Fibroblast of peridontal ligament (primary cell): ENCODE measurements around the gene AHDC1.

ENCODE experiments used
- DNase-seq: peaks from one replicate; pipeline ENCODE4 v3.0.0-alpha.2; 2010; ENCODE audit errors: extremely low read depth

AHDC1 gene

GRCh38 chr1:27576806-27577227, 27.1 kb downstream of the AHDC1 start:
- no peak for DNase-seq

DNA sequence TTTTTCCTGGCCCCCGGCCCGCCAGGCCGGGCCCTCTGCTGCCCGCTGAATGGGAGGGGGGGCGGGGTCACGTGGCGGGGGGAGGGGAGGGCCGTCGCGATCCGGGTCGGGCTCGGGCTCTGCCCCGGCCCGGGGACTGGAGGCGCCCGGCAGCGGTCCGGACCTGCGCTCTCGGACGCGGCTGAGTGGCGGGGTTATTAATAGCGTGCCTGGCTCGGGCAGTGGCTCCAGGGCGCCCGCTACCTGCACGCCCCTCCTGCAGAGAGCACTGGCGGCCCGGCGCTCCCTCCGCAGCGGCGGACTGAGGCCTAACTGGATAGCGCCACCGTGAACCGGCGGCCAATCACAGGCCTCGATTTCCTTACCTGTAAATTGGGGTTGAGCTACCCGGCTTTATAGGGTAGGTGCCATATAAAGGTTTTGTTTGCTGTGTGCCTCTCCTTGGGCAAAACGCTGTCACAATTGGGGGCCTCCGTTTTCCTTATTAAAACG, 28.1 kb downstream of the AHDC1 start:
- no peak for DNase-seq

GRCh38 chr1:27574871-27575831, 28.8 kb downstream of the AHDC1 start:
- peak; percentile 75 for DNase-seq

DNA sequence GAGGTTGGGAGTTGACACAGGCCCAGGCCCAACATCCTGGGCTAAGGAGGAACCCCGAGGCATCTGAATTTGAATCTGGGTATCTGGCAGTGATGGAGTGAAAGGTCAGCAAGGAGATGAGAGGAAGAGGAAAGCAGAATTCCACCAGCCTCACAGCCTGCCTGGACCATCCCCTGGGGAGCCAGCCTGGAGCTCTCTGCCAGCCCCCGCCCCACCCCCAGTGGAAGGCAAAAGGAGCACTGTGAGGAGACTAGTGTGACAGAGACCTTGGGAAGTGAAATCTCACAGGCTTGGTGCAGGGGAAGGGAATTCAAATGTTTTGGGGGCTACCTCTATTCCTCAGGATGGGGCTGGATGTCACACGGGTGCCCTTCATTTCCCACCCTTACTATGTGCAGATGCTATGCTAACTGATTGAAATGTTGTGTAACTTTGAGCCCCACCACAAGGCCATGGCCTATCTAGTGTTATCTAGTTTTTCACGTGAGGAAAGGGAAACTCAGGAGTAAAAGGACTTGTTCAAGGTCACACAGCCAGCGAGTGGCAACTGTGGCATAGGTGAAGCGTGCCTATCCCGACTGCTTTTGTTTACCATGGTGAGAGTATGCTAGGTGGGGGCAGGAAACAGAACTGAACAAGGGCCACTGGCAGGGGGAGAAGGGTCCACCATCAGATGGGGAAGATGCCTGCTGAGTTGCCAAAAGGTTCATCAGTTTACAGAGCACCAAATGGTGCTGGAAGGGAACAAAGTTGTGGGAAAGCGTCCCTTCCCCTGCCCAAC, 29.8 kb downstream of the AHDC1 start:
- no peak for DNase-seq

DNA sequence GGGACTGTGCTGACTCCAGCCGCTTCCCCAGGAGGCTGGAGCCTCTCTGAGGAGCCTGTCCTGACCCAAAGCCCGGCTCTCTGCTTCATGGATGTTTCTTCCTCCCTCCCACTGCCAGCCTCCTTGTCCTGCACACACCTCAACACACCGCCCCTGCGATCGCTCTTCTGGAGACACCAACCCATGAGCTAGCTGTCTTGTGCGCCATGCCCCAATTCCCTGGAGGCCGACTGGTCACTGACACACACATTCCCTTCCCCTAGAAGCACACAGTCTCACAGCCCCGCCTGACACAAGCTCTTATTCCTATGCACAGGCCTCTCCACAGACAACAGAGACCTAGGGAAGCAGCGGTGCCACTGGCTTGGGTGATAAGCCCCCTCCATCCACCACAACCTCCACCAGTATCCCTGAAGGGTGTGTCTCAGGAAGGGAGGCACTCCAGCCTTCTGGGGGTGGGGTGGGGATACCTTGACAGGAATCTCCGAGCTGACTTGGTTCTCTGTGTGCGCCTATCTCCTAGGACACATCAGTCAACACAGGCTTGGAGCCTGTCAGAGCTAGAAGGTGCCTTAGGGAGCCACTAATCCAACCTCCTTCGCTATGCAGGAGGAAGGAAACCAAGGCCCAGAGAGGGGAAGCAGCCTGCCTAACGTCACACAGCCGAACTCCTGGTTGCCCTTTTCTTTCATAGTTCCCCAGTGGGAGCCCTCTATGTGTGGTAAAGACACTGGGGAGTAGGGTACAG, 31.1 kb downstream of the AHDC1 start:
- DNase-seq, result no peak

- DNase-seq, result no peak
These were observed 31.8 kb downstream of the AHDC1 start for GRCh38 chr1:27572019-27572678.

- DNase-seq, result no peak
These were observed 32.4 kb downstream of the AHDC1 start for GRCh38 chr1:27571439-27572018.

DNA sequence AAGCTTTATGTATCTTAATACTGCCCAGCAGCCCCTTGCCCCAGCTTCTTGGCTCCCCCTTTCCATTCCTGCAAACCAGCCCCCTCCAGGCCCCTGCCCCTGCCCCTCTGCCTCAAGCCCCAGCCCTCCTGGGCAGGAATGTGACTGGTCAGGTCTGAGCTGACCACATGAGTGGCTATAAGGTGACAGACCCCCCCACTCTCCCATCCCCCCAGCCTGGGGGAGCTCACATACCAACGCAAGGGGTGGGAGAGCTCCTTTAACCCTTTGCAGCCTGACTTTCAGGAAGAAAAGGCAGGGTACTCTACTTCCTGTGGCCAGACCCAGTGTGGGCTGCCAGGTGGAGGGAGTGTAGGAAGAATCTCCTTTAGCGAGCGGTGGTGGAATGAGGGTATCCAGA, 33.2 kb downstream of the AHDC1 start:
- no peak for DNase-seq

DNA sequence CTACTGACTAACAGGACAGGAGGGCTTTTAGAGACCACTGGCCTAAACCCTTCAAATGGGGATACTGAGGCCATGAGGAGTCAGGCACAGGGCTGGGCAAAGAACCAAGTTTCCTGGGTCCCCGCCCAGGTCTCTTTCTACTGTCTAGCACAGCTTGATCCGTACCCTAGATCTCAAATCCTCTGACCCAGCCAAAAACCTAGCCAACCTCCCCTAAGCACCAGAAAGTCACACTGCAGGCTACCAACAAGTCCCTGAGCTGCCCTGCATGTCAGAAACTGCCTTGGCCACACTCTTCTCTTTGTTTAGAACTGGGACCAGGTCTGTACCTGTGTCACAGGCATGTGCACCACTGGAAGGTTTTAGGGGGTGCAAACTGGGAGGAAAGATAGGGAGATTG, 33.6 kb downstream of the AHDC1 start:
- DNase-seq, result no peak

DNA sequence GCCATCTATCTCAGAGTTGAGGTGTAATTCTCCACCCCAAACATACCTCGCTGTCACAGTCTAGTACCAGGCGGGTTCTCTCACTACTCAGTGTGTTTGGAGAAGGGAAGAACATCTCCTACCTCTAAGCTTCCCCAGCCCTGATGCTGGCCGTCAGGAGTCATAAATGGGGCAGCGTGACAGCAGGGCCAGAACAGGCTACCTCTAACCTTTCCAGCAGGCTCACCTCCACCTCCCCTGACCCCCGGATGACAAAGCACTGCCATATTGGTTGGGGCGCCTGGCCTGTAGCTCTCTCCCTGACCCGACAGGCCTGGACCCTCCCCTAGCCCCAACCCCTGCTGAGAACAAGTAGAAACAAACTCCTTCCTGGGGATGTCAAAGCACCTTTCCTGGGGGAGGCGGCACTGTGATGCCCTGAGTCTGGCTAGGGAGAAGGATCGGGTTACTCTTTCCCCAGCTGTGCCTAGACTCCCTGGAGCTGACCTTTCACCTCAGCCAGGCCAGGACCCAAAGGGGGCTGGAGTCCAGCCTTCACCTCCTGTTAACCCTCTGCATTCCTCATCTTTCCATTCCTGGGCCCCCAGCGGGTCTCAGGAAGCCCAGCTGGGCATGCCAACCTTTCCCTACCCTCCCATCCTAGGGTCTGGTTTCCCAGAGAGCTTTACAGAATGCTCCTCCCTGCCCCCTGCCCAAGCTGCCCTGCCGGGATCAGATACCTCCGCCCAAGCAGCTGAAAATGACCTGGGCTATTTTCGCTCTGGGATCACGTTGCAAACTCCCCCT, 34.2 kb downstream of the AHDC1 start:
- DNase-seq, result no peak

DNA sequence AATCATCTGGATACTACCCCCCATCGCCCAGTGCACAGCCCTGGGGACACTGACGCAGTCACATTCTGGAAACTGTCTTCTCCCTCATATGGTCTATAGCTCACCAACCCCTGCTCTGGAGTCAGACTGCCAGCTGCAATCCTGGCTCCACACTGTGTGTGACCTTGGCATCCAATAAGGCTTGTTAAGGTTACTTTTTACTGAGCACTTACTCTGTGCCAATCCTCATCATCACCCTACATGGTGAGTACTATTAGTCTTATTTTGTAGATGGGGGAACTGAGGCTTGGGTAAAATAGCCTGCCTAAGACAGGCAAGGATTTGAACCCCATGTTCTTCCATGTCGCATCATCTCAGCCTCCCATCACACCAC, 34.9 kb downstream of the AHDC1 start:
- DNase-seq, result no peak

DNA sequence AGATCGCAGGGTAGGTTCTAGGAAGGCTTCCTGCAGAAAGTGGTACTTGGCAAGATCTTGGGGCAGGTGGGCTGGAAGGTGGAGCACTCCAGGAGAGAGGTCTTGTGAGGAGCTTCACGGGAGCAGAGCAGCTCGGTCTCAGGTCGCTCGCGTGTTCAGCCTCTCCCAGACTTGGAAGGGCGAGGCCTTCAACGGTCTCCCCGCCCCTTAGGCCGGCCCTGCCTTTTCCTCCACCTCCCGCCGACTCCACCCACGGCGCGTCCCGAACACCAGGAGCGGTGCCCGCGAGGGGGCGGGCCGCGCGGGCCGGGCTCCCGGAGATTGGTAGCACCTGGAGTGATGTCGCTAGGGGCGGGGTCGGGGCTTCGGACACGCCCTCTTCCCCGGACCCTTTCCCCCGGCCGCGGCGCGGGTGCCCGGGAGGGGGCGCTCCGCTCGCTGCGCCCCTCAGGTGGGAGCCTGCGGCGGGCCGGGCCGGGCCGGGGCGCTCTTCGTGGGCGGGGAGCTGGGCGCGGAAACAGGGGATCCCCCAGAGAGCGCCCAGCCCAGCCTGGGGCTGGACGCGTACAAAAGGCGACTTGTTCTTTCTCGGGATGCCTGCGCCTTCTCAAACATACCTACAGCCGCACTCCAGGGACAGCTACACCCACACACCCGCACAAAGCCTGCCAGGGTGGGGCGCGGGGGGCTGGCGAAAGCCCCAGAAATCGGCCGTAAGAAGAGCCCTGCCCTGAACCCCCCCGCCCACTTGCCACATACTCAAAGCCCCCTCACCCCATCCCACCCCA, 35.5 kb downstream of the AHDC1 start:
- peak; percentile 68 for DNase-seq

DNA sequence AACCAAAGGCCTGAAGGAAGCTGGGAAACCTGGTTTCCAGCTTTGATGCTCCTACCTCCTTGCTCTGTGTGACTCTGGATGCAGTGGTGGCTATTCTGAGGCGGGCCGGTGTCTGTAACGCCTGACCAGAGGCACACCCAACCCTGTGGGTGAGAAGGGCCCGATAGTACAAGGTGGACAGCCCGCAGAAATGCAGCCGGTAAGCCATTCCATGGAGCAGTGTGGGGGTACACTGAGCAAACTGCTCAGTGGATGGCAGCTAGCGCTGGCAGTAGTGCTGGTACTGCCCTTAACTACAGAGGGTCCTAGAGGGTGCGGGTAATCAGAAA, 36.0 kb downstream of the AHDC1 start:
- DNase-seq, result no peak

DNA sequence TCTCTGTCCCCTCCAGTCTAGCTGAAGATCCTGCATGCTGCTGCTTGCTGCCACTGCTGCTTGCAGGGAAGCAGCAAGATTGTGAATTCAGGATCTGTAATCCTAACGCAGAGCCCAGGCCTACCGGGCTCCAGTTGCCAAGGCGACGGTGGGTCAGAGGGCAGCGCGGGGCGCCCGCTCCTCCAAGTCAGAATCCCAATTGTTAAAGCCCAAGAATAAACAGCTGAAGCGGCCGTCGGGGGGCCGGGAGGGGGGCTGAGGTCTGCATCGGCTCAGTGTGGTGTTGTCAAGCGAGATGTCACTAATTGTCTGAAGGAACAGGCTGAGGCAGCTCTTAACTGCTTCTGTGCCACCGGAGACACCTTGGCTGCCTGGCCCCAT, 36.8 kb downstream of the AHDC1 start:
- DNase-seq, result no peak

DNA sequence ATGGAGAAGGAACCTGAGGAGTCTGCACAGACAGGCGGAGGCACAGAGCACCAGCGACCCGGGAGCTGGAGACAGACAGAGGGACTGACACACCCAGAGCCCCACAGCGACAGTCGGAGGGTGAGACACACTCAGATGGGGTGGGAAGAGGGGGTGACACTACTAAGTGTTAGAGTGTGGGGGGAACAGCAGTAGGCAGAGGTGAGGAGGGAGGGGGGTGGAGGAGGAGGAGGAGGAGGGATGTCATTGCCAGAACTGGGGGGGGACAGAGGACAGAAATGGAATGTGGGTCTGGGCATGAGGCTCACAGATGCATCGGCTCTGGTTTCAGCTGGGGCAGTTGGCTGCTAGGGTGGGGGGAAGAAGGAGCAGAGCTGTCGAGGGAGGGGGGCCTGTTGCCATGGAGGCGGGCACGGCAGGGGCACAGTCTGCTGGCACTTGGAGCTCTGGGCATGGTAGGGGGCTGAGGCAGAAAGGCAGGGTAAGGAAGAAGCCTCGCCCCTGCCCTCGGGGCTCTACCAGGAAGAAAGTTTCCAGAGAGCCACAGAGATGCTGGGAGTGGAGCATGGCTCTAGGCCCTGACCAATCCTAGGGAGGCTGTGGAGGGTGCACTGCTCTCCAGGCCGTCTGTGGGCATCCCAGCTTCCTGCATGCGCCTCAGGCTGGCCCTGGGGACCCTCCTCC, 37.3 kb downstream of the AHDC1 start:
- no peak for DNase-seq

DNA sequence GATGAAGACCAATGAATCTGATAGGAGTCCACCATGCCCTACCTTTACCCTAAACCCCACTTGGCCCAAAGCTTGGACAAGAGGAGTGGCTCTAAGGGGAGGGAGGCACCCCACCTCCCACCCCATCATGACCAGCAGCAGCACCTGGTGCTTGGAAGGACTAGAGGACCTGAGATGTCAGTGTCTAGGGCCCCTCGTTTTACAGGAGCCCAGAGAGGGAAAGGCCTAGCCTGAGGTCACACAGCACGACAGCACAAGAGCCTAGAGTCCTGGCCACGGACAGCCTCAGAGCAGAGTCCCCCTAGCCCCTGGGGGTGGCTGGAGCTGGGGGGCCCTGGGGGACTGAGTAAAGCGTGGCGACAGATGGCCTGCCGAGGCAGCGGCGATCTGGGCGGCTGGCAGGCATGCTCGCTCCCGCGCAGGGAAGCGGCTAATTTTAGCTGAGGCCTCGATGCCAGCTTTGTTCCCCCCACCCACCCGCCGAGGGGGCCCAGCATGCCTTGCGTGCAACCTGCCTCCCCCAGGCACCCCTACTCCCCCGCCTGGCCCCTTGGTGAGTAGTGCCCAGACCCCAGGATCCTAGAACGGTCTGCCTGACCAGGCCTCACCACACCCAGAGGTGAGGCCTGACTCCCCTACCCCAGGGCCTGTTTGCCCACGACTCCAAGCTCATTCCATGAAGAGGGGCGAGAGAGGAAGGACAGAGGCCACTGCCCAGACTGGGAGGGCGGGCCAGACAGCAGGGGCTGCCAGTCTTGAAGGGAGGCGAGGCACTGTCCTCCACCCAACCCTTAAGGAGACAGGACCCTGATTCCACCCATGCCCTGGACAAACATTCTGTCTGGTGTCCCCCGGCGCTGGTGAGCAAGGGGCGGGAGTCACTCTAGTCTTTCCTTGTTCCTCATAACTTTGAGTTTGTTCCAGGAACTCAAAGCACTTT, 39.0 kb downstream of the AHDC1 start:
- DNase-seq, result no peak

GRCh38 chr1:27563591-27564471, 40.1 kb downstream of the AHDC1 start:
- no peak for DNase-seq
